HAP-1 (cell line): ENCODE data around the gene TEDC1.
A peak's percentile ranks its signal among the peaks of the same experiment; 100 is the strongest.

Experiments
- DNase-seq, 2 experiments: peaks; one replicate each; pipeline ENCODE4 v3.0.0-alpha.2; 2016 to 2020; ENCODE audit warnings: low spot score in 2 of 2
- H3K27me3 ChIP-seq: fragments of 250-450 bp; sonication (Bioruptor Pico); 2 replicates; pipeline ENCODE4 v1.5.1; 2020; ENCODE audit warnings: low read depth, mild to moderate bottlenecking, moderate library complexity
- H3K36me3 ChIP-seq: fragments of 250-450 bp; sonication (Bioruptor Pico); replicated peaks from 2 replicates; pipeline ENCODE4 v1.5.1; 2020; ENCODE audit warnings: mild to moderate bottlenecking
- H3K4me1 ChIP-seq: fragments of 250-450 bp; sonication (Bioruptor Pico); 2 replicates; pipeline ENCODE4 v1.5.1; 2020; ENCODE audit warnings: mild to moderate bottlenecking
- H3K4me3 ChIP-seq: fragments of 250-450 bp; sonication (Bioruptor Pico); 2 replicates; pipeline ENCODE4 v1.5.1; 2020; ENCODE audit warnings: mild to moderate bottlenecking, moderate library complexity
- H3K9me3 ChIP-seq: fragments of 250-450 bp; sonication (Bioruptor Pico); 2 replicates; pipeline ENCODE4 v1.5.1; 2020; ENCODE audit warnings: mild to moderate bottlenecking, moderate library complexity
- in situ Hi-C: fragments of 300-500 bp; cut with MboI; formaldehyde crosslinking; loops from 3 replicates; pipeline ENCODE4 v1.14.3; 2020; ENCODE audit warnings: low sequenced_read_pairs, inconsistent platforms, mixed read lengths

Gene TEDC1

GRCh38 chr14:105497671-105498429, 6.8 kb downstream of the TEDC1 start:
- in situ Hi-C loops, result no loop called here

GRCh38 chr14:105498430-105499255, 7.6 kb downstream of the TEDC1 start:
- no peaks in the 10 kb centered on the region for H3K27me3 ChIP-seq
- H3K36me3 ChIP-seq, result 0 out of 2 replicates have a peak, but pooled peaks cover 5% of the 10 kb centered on the region
- no peaks in the 10 kb centered on the region for H3K9me3 ChIP-seq
- in situ Hi-C loops, result no loop called here
- DNase-seq, result no peak
- H3K4me3 ChIP-seq, result no peak overlapping the region
- no peaks in the 10 kb centered on the region for H3K4me1 ChIP-seq

More at GRCh38 chr14:105497671-105498429, 6.8 kb downstream of the TEDC1 start:
- Histone ChIP-seq H3K27me3 (no peaks in the 10 kb centered on the region), H3K36me3 (0 out of 2 replicates have a peak, but pooled peaks cover 5% of the 10 kb centered on the region), H3K9me3 (no peaks in the 10 kb centered on the region), H3K4me1 (no peaks in the 10 kb centered on the region), H3K4me3 (no peak overlapping the region)
- DNase-seq, result no peak

- Histone ChIP-seq H3K36me3 (0 out of 2 replicates have a peak, but pooled peaks cover 1% of the 10 kb centered on the region), H3K27me3 (no peaks in the 10 kb centered on the region), H3K4me1 (no peaks in the 10 kb centered on the region), H3K4me3 (no peak overlapping the region), H3K9me3 (no peaks in the 10 kb centered on the region)
- DNase-seq, result peak in 1 of 2 experiments; percentile 35
- in situ Hi-C loops, result no loop called here
Measured at GRCh38 chr14:105499256-105500035, 8.4 kb downstream of the TEDC1 start.

GRCh38 chr14:105500036-105500725, 9.1 kb downstream of the TEDC1 start:
- in situ Hi-C loops, result no loop called here
- Histone ChIP-seq H3K4me3 (no peak overlapping the region), H3K9me3 (no peaks in the 10 kb centered on the region), H3K4me1 (no peaks in the 10 kb centered on the region), H3K36me3 (no peaks in the 10 kb centered on the region), H3K27me3 (no peaks in the 10 kb centered on the region)
- peak in 1 of 2 experiments; percentile 16 for DNase-seq

GRCh38 chr14:105500726-105501101, 9.7 kb downstream of the TEDC1 start:
- Histone ChIP-seq H3K4me3 (no peak overlapping the region), H3K36me3 (no peaks in the 10 kb centered on the region), H3K27me3 (no peaks in the 10 kb centered on the region), H3K4me1 (no peaks in the 10 kb centered on the region), H3K9me3 (no peaks in the 10 kb centered on the region)
- no peak for DNase-seq
- in situ Hi-C loops, result no loop called here

- in situ Hi-C loops, result no loop called here
- Histone ChIP-seq H3K4me3 (no peak overlapping the region), H3K27me3 (peaks cover 5% of the 10 kb centered on the region; the same call in 1 of the 2 replicates), H3K9me3 (no peaks in the 10 kb centered on the region), H3K36me3 (no peaks in the 10 kb centered on the region), H3K4me1 (no peaks in the 10 kb centered on the region)
- DNase-seq, result peak in 1 of 2 experiments; percentile 12
Measured at GRCh38 chr14:105501504-105502291, 10.7 kb downstream of the TEDC1 start.

- in situ Hi-C loops, result no loop called here
- H3K4me3 ChIP-seq, result no peak overlapping the region
- no peaks in the 10 kb centered on the region for H3K4me1 ChIP-seq
- no peak for DNase-seq
- no peaks in the 10 kb centered on the region for H3K36me3 ChIP-seq
- H3K9me3 ChIP-seq, result no peaks in the 10 kb centered on the region
- peaks cover 12% of the 10 kb centered on the region for H3K27me3 ChIP-seq
Measured at GRCh38 chr14:105502446-105503295, 11.6 kb downstream of the TEDC1 start.

GRCh38 chr14:105503296-105503640, 12.2 kb downstream of the TEDC1 start:
- Histone ChIP-seq H3K4me1 (no peaks in the 10 kb centered on the region), H3K9me3 (no peaks in the 10 kb centered on the region), H3K27me3 (peaks cover 18% of the 10 kb centered on the region), H3K4me3 (no peak overlapping the region), H3K36me3 (no peaks in the 10 kb centered on the region)
- DNase-seq, result peak in 1 of 2 experiments; percentile 9
- in situ Hi-C loops, result no loop called here

GRCh38 chr14:105503935-105504692, 13.1 kb downstream of the TEDC1 start:
- no peak for DNase-seq
- Histone ChIP-seq H3K27me3 (peaks cover 27% of the 10 kb centered on the region), H3K9me3 (no peaks in the 10 kb centered on the region), H3K4me1 (no peaks in the 10 kb centered on the region), H3K36me3 (no peaks in the 10 kb centered on the region), H3K4me3 (no peak overlapping the region)
- in situ Hi-C loops, result no loop called here

- no peaks in the 10 kb centered on the region for H3K4me1 ChIP-seq
- DNase-seq, result no peak
- in situ Hi-C loops, result no loop called here
- H3K9me3 ChIP-seq, result no peaks in the 10 kb centered on the region
- H3K27me3 ChIP-seq, result peaks cover 36% of the 10 kb centered on the region
- H3K4me3 ChIP-seq, result no peak overlapping the region
- no peaks in the 10 kb centered on the region for H3K36me3 ChIP-seq
Measured at GRCh38 chr14:105505101-105505500, 14.1 kb downstream of the TEDC1 start.

- Histone ChIP-seq H3K4me1 (no peaks in the 10 kb centered on the region), H3K4me3 (no peak overlapping the region), H3K9me3 (no peaks in the 10 kb centered on the region), H3K27me3 (peaks cover 52% of the 10 kb centered on the region), H3K36me3 (no peaks in the 10 kb centered on the region)
- in situ Hi-C loops, result no loop called here
- no peak for DNase-seq
Measured at GRCh38 chr14:105507247-105507646, 16.2 kb downstream of the TEDC1 start.
